NCI-H2227 treated with DMSO at 0.1 percent for 48 hours (cell line): ENCODE measurements around the gene P2RX7.
"Not testable (repeated sequence)": the region's sequence is repeated elsewhere in the genome, so short reads cannot be mapped to it uniquely, and the experiment has no call there.

ENCODE experiments used
- DNase-seq: peaks from one replicate; lab custom pipeline; 2025; lab: John Stamatoyannopoulos, UW

The P2RX7 gene

DNA sequence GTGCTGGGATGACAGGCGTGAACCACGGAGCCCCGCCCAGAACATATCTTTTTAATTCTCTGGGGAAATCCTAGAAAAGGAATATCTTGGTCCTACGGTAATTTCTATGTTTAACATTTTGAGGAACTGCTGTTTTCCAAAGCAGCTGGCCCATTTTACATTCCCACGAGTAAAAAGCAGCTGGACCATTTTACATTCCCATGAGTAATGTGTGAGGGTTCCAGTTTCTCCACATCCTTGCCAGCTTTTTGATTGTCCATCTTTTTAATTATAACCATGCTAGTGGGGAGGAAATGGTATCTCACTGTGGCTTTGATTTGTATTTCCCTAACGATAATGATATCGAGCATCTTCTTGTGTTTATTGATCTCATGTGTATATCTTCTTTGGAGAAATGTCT, 72.8 kb downstream of the P2RX7 start:
- no peak for DNase-seq

DNA sequence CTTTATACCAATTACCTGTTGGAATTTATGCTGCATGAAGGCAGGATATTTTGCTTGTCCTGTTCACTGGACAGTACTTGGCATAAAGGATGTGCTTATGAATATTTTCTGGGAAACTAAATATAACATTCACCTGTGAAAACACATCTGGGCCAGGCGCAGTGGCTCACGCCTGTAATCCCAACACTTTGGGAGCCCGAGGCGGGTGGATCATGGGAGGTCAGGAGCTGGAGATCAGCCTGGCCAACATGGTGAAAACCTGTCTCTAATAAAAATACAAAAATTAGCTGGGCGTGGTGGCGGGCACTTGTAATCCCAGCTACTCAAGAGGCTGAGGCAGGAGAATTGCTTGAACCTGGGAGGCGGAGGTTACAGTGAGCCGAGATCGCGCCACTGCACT, 75.9 kb downstream of the P2RX7 start:
- not testable (repeated sequence) for DNase-seq

GRCh38 chr12:121209221-121209620, 76.5 kb downstream of the P2RX7 start:
- DNase-seq: no peak

- peak; percentile 65 for DNase-seq
Measured at GRCh38 chr12:121209624-121210572, 77.2 kb downstream of the P2RX7 start, which contains the start of gene P2RX4. Gene P2RX4 (plus strand): TSS chr12:121210129. CDS start chr12:121210165, 36 bp downstream.

DNA sequence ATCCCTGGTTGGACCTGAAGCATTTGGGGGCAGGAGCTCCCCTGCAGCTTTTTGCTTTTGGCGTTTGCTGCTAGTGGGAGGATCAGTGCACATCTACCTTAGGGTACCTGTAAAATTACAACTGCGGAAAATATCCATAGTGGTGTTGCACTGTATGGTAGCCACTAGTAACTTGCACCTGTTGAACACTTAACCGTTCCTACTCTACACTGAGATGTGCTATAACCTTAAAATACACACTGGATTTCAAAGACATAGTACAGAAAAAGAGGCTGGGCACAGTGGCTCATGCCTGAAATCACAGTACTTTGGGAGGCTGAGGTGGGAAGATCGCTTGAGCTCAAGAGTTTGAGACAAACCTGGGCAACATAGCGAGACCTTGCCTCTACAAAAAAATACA, 80.2 kb downstream of the P2RX7 start:
- DNase-seq: no peak

GRCh38 chr12:121214166-121214777, 81.6 kb downstream of the P2RX7 start:
- DNase-seq: no peak

DNA sequence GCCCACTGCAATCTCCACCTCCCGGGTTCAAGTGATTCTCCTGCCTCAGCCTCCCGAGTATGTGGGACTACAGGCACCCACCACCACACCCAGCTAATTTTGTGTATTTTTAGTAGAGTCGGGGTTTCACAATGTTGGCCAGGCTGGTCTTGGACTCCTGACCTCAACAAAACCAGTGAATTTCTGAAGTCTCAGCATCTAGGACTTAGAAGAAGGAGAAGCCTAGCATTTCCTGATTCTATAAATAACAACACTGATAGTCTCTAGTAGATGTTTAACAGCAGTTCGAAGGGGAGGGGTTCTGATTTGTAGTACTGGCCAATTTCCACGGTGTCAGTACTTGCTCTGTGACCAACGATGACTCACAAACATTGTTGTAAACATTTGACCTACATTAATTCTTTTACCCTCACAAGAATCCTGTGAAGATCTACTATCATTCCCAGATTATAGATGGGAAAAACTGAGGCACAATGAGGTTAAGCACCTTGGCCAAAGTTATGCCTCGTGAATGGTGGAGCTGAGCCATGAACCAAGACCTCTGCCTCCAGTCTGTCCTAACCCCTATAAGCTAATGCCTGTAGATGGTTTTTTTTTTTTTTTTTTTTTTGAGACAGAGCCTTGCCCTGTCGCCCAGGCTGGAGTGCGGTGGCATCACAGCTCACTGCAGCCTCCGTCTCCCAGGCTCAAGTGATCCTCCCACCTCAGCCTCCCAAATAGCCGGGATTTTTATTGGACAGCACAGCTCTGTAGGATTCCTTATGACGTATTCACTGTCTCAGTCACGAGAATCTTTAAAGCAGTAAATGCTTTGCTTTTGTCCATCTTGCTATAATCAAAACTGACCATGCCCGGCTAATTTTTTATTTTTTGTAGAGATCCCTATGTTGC, 82.4 kb downstream of the P2RX7 start:
- DNase-seq: no peak

GRCh38 chr12:121216102-121216501, 83.4 kb downstream of the P2RX7 start:
- DNase-seq: no peak

DNA sequence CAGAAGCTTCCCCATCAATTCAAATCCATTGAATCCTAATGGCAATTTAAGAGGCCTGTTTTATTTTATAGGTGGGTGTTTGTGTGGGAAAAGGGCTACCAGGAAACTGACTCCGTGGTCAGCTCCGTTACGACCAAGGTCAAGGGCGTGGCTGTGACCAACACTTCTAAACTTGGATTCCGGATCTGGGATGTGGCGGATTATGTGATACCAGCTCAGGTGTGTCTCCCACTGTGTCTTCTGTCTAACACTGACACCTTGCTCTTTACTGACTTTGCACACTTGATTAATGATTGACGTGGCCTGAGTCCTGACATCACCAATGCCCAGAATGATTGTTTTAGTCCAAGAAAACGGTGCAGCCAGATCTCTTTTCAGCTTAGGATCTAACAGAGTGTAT, 84.4 kb downstream of the P2RX7 start:
- no peak for DNase-seq

DNA sequence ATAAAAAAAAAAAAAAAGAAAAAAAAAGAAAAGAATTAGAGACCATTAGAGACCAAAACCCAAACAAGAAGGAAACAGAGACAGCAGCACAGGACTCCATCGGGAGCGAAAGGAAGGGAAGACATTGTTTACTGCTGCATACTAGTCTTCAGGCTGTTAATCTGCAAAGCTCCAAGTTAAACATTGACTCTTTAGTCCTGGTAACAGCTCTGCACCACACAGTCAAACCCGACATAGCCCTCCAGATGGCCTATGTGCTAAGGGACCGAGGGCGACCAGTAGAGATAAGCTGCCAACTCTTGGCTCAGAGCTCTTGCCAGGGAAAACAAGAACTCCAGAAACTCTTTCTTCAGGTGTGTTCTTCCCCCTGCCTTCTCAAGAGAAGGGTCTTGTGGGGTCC, 85.1 kb downstream of the P2RX7 start:
- no peak for DNase-seq

DNA sequence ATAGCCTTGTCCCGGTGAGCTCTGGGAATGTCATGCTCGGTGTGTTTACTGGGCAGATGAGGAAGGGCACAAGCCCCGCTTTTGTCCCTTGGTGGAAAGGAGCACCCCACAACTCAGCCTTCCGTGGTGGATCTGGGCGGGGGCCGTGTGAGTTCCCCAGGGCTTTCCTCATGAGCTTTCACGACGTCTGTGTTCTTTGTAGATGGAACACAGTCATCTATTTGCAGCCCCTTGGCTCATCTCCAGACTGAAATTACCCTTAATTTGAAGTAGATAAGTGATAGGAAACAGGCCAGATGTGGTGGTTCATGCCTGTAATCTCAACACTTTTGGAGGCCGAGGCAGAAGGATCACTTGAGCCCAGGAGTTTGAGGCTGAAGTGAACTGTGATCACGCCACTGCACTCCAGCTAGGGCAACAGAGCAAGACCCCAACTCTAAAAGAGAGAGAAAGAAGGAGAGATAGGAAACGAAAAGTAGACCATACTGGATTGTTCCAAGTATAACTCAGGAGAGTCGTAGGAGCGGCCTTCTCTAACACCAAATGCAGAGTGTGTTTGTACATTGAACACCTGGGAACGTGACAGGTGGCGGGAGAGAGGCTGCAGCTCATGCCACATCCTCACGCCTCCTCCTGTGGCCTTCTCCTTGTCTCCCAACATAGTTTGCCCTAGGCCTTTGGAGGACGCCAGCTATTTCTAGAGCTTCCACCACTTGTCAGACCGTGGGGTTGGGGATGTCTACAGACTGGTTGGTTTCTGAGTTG, 86.1 kb downstream of the P2RX7 start:
- no peak for DNase-seq

DNA sequence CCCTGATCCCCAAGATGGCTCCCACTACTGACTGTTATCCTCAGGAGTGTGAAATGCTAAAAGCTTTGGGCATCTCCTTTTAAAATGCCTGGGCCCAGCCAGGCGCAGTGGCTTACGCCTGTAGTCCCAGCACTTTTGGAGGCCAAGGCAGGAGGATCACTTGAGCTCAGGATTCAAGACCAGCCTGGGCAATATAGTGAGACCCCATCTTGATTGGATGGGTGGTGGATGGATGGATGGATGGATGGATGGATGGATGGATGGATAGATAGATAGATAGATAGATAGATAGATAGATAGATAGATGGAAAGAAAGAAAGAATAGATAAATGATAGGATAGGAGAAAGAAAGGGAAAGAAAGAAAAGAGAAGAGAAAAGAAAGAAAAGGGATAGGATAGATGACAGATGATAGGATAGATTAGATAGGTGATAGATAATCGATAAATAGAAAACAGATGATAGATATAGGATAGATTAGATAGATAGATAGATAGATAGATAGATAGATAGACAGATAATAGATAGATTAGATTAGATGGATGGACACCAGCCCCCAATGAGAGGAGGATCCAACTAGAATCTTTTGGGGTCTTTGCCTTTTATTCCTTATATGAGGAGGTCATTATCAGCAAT, 86.8 kb downstream of the P2RX7 start:
- no peak for DNase-seq

DNA sequence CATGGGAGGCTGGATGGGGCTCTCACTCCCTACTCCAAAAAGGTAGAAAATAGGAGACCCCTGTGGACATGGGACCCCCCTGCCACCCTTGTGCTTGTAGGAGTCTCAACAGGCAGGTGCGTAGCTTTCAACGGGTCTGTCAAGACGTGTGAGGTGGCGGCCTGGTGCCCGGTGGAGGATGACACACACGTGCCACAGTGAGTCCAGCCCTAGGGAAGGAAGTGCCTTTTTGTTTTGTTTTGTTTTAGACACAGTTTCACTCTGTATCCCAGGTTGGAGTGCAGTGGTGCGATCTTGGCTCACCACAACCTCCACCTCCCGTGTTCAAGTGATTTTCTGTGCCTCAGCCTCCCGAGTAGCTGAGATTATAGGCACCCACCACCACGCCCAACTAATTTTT, 90.2 kb downstream of the P2RX7 start:
- no peak for DNase-seq

DNA sequence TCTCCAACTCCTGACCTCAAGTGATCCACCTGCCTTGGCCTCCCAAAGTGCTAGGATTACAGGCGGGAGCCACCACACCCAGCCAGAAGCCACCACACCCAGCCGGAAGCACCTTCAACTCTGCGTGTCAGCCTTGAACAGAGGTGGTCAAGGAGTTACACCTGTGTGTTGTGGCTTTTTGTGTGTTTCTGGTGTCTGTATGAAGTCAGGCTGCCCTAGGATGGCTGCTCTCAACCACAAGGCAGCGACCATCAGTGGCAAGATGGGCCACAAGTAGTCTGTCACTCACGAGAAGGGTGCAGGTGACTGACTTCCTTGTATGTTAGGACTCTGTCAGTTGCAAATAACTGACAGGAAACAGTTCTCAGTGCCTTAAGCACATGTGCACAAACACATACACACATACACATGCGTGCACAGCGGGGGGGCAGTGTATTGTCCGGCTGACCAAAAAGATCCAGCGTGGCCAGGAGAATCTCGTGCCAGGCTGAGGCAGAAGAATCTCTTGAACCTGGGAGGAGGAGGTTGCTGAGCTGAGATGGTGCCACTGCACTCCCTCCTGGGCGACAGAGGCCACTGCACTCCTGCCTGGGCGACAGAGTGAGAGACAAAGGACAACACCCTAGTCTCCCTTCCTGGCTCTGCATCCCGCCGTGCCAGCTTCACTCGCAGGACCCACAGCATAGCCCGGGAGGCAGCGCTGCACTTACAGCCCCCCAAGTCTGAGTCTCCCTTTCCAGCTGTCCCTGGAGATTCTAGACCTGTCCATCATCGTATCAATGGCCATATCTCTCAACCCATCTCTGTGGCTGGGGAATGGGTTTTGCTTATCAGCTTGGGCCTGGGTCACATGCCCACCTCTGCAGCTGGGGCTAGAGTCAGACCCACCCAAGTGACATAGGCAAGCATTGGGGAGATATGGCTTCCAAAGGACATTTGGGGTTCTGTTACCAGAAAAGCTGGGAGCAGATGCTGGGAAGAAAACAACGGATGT, 90.9 kb downstream of the P2RX7 start:
- no peak for DNase-seq

DNA sequence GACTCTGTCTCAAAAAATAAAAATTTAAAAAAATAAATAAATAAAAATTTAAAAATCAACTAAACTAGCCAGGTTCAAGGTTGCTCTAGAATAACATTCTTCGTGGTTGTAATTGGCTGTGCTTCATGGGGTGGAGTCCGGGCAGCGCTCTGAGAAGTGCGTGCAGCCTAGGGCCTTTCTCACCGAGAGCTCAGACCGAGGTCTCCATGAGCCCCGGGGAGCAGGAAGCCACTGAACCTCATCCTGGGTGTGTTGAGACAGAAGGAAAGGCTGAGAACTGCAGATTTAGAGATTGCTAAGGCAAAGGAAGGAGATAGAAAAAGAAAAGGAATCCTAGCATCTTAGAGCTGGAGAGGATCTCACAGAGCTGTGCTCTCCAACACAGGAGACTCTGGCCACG, 91.9 kb downstream of the P2RX7 start:
- no peak for DNase-seq

- DNase-seq: no peak
Measured at GRCh38 chr12:121226399-121226798, 93.7 kb downstream of the P2RX7 start.

GRCh38 chr12:121226871-121227270, 94.2 kb downstream of the P2RX7 start:
- DNase-seq: not testable (repeated sequence)

- no peak for DNase-seq
Measured at GRCh38 chr12:121227294-121227693, 94.6 kb downstream of the P2RX7 start.

DNA sequence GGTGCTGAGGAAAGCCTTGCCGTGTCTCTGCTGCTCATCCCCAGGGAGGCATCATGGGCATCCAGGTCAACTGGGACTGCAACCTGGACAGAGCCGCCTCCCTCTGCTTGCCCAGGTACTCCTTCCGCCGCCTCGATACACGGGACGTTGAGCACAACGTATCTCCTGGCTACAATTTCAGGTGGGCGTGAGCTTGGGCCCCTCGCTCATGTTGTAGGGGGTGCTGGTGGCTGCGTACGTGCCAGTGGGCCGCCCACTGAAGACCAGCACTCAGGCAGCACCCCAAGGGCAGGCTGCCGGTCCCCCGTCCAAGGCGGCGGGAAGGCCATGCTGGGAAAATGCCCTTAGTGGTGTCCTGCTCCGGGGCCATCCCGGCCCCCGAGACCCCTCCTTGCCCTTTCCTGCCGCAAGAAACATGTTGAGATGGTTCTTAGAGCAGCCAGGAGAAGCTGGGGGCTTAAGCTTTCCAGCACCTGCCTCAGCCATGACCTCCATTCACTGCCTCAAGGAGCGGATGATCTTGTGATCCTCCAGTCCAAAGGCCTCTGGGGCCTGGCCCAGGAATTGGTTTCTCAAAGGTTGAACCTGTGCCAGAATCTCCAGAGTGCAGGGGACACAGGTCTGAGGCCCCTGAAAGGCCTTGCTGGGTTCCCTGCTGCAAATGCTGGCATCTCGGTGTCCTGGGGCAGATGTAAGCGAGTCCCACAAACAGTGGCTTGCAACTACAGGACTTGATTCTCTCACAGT, 96.4 kb downstream of the P2RX7 start:
- no peak for DNase-seq
